ENCODE data around the gene TTLL1. TPM values are rescaled to one million over a fixed set of nuclear protein-coding genes. Genes with fewer than 3 reads are reported as not detected.

Gene TTLL1
- total and polyA plus RNA-seq, 4 donors = 0.50 to 2.2 (median 1.1) TPM

DNA sequence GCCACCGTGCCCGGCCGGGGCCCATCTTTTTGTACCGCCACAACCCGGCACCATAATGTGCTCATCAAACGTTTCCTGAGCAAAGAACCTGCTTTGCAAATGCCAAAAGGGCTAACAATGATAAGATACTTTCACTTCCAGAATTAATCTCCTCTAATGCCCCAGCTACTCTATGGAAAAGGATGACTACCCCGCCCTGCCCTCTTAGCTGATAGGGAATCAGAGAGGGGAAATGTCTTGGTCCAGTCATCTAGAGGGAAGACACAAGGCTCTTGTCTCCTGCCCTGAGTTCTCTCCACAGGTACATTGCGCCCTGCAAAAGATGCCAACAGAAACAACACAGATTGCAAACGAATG lies 586 bp downstream of the TTLL1 start:
- Histone ChIP-seq H3K9me3 (ENCODE audit: control insufficient read depth in 4 of 4, low read length in 3 of 4) (no peaks in the 10 kb centered on the region), H3K27me3 (ENCODE audit: control insufficient read depth in 4 of 4, insufficient read depth in 4 of 4, low read length in 3 of 4) (no peaks in the 10 kb centered on the region), H3K4me1 (ENCODE audit: control insufficient read depth in 4 of 4, insufficient read depth in 4 of 4, low read length in 3 of 4) (peaks cover 0 to 11% (median 6%) of the 10 kb centered on the region in 4 donors), H3K27ac (ENCODE audit: low read depth in 1 of 2, low read length in 2 of 2) (peak overlapping the region in 1 of 2 donors; percentile 45), H3K9ac (ENCODE audit: low read depth in 1 of 2, low read length in 2 of 2) (peak overlapping the region in 1 of 2 donors; percentile 48), H3K36me3 (ENCODE audit: control insufficient read depth in 4 of 4, insufficient read depth in 3 of 4, low read depth in 1 of 4, low read length in 3 of 4) (no peaks in the 10 kb centered on the region), H3K4me3 (ENCODE audit: low read depth in 1 of 3, low read length in 3 of 3) (peak overlapping the region; percentile 64 to 84 (median 76))
- no peak for TF ChIP-seq TAF1 (conservative IDR thresholded peaks at IDR 0.05)
- TF ChIP-seq RAD21 (IDR thresholded peaks at IDR 0.05) = no peak
- TF ChIP-seq RXRA (IDR thresholded peaks at IDR 0.05) = no peak
- TF ChIP-seq HNF4A (conservative IDR thresholded peaks at IDR 0.05) = no peak
- TF ChIP-seq FOXA2 (IDR thresholded peaks at IDR 0.05) = no peak
- no peak for TF ChIP-seq YY1 (IDR thresholded peaks at IDR 0.05)
- TF ChIP-seq FOXA1 (IDR thresholded peaks at IDR 0.05) = no peak
- TF ChIP-seq, protein P1, sequence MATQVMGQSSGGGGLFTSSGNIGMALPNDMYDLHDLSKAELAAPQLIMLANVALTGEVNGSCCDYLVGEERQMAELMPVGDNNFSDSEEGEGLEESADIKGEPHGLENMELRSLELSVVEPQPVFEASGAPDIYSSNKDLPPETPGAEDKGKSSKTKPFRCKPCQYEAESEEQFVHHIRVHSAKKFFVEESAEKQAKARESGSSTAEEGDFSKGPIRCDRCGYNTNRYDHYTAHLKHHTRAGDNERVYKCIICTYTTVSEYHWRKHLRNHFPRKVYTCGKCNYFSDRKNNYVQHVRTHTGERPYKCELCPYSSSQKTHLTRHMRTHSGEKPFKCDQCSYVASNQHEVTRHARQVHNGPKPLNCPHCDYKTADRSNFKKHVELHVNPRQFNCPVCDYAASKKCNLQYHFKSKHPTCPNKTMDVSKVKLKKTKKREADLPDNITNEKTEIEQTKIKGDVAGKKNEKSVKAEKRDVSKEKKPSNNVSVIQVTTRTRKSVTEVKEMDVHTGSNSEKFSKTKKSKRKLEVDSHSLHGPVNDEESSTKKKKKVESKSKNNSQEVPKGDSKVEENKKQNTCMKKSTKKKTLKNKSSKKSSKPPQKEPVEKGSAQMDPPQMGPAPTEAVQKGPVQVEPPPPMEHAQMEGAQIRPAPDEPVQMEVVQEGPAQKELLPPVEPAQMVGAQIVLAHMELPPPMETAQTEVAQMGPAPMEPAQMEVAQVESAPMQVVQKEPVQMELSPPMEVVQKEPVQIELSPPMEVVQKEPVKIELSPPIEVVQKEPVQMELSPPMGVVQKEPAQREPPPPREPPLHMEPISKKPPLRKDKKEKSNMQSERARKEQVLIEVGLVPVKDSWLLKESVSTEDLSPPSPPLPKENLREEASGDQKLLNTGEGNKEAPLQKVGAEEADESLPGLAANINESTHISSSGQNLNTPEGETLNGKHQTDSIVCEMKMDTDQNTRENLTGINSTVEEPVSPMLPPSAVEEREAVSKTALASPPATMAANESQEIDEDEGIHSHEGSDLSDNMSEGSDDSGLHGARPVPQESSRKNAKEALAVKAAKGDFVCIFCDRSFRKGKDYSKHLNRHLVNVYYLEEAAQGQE (IDR thresholded peaks at IDR 0.05) = no peak
- no peak for TF ChIP-seq JUND (IDR thresholded peaks at IDR 0.05)
- TF ChIP-seq, protein P2, sequence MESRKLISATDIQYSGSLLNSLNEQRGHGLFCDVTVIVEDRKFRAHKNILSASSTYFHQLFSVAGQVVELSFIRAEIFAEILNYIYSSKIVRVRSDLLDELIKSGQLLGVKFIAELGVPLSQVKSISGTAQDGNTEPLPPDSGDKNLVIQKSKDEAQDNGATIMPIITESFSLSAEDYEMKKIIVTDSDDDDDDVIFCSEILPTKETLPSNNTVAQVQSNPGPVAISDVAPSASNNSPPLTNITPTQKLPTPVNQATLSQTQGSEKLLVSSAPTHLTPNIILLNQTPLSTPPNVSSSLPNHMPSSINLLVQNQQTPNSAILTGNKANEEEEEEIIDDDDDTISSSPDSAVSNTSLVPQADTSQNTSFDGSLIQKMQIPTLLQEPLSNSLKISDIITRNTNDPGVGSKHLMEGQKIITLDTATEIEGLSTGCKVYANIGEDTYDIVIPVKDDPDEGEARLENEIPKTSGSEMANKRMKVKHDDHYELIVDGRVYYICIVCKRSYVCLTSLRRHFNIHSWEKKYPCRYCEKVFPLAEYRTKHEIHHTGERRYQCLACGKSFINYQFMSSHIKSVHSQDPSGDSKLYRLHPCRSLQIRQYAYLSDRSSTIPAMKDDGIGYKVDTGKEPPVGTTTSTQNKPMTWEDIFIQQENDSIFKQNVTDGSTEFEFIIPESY (IDR thresholded peaks at IDR 0.05) = no peak
- TF ChIP-seq, protein P3, sequence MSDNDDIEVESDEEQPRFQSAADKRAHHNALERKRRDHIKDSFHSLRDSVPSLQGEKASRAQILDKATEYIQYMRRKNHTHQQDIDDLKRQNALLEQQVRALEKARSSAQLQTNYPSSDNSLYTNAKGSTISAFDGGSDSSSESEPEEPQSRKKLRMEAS (IDR thresholded peaks at IDR 0.05) = no peak
- TF ChIP-seq NR2F2 (IDR thresholded peaks at IDR 0.05) = no peak
- no peak for TF ChIP-seq EGR1 (IDR thresholded peaks at IDR 0.05; ENCODE audit: low read depth in 2 of 2)
- TF ChIP-seq, protein P4, sequence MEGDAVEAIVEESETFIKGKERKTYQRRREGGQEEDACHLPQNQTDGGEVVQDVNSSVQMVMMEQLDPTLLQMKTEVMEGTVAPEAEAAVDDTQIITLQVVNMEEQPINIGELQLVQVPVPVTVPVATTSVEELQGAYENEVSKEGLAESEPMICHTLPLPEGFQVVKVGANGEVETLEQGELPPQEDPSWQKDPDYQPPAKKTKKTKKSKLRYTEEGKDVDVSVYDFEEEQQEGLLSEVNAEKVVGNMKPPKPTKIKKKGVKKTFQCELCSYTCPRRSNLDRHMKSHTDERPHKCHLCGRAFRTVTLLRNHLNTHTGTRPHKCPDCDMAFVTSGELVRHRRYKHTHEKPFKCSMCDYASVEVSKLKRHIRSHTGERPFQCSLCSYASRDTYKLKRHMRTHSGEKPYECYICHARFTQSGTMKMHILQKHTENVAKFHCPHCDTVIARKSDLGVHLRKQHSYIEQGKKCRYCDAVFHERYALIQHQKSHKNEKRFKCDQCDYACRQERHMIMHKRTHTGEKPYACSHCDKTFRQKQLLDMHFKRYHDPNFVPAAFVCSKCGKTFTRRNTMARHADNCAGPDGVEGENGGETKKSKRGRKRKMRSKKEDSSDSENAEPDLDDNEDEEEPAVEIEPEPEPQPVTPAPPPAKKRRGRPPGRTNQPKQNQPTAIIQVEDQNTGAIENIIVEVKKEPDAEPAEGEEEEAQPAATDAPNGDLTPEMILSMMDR (IDR thresholded peaks at IDR 0.05; ENCODE audit: low read depth, low read length, missing input control) = no peak
- no peak for TF ChIP-seq HNF4G (IDR thresholded peaks at IDR 0.05)
- no peak for TF ChIP-seq SP1 (IDR thresholded peaks at IDR 0.05)
- no peak for DNase-seq (ENCODE audit: low spot score)
- WGBS = 69% methylated on average over 9 of the region's 9 CpGs

All from liver (tissue), 9 donors.